PFSK-1 (cell line): Measurements from ENCODE around the gene KCNMA1.

Source experiments
- FOXP2 ChIP-seq: optimal IDR thresholded peaks from 2 replicates; pipeline ENCODE3; 2011; ENCODE audit warnings: borderline replicate concordance, control low read depth, inconsistent platforms; ENCODE audit not compliant: insufficient read depth; ENCODE audit errors: extremely low read length, extremely low read depth
- POLR2AphosphoS5 ChIP-seq: IDR thresholded peaks from 2 replicates; pipeline ENCODE4 v1.6.1; 2012; ENCODE audit warnings: low read depth, mild to moderate bottlenecking, control low read depth, low read length, moderate library complexity
- REST ChIP-seq, 2 experiments: IDR thresholded peaks; 2 replicates each; pipeline versions ENCODE4 v1.6.1 to v1.8.0; 2011 to 2012; ENCODE audit warnings: low read depth in 2 of 2, low read length in 2 of 2, control low read depth in 1 of 2, inconsistent platforms in 1 of 2, mild to moderate bottlenecking in 1 of 2, moderate library complexity in 1 of 2; ENCODE audit not compliant: insufficient read depth in 1 of 2
- SIN3A ChIP-seq: IDR thresholded peaks from 2 replicates; pipeline ENCODE4 v1.6.1; 2012; ENCODE audit warnings: mild to moderate bottlenecking, low read length, moderate library complexity, borderline replicate concordance; ENCODE audit not compliant: insufficient read depth
- TAF1 ChIP-seq: IDR thresholded peaks from 2 replicates; pipeline ENCODE4 v1.6.1; 2012; ENCODE audit warnings: low read length, control low read depth, borderline replicate concordance; ENCODE audit not compliant: insufficient read depth

KCNMA1 gene

GRCh38 chr10:77667426-77668324, 30.1 kb upstream of the KCNMA1 start:
- no peak for TF ChIP-seq FOXP2
- no peak for TF ChIP-seq REST (IDR thresholded peaks at IDR 0.05; ENCODE audit: insufficient read depth in 1 of 2, low read depth in 2 of 2, low read length in 2 of 2)
- TF ChIP-seq POLR2AphosphoS5: no peak
- TF ChIP-seq TAF1: no peak
- TF ChIP-seq SIN3A: no peak

GRCh38 chr10:77666821-77667220, 29.2 kb upstream of the KCNMA1 start:
- TF ChIP-seq REST (IDR thresholded peaks at IDR 0.05; ENCODE audit: insufficient read depth in 1 of 2, low read depth in 2 of 2, low read length in 2 of 2) (no peak), FOXP2 (no peak), TAF1 (no peak), POLR2AphosphoS5 (no peak), SIN3A (no peak)

GRCh38 chr10:77664696-77665095, 27.1 kb upstream of the KCNMA1 start:
- no peak for TF ChIP-seq POLR2AphosphoS5
- TF ChIP-seq FOXP2: no peak
- TF ChIP-seq SIN3A: no peak
- TF ChIP-seq TAF1: no peak
- TF ChIP-seq REST (IDR thresholded peaks at IDR 0.05; ENCODE audit: insufficient read depth in 1 of 2, low read depth in 2 of 2, low read length in 2 of 2): no peak

GRCh38 chr10:77664008-77664407, 26.4 kb upstream of the KCNMA1 start:
- no peak for TF ChIP-seq POLR2AphosphoS5
- no peak for TF ChIP-seq FOXP2
- TF ChIP-seq SIN3A: no peak
- TF ChIP-seq TAF1: no peak
- no peak for TF ChIP-seq REST (IDR thresholded peaks at IDR 0.05; ENCODE audit: insufficient read depth in 1 of 2, low read depth in 2 of 2, low read length in 2 of 2)

GRCh38 chr10:77661674-77662073, 24.1 kb upstream of the KCNMA1 start:
- TF ChIP-seq REST (IDR thresholded peaks at IDR 0.05; ENCODE audit: insufficient read depth in 1 of 2, low read depth in 2 of 2, low read length in 2 of 2) (no peak), TAF1 (no peak), POLR2AphosphoS5 (no peak), SIN3A (no peak), FOXP2 (no peak)
